Ovary (tissue), 9 donors: ENCODE measurements around the gene LMNTD2. TPM values are rescaled to one million over a fixed set of nuclear protein-coding genes. Genes with fewer than 3 reads are reported as not detected.

Source experiments
- DNase-seq, 5 donors: peaks; one replicate each; pipeline ENCODE4 v3.0.0-alpha.2; 2019 to 2020
- H3K27ac ChIP-seq, 2 donors: fragments of 200-600 bp; one replicate each; pipeline versions ENCODE4 v1.5.1 to v1.8.0; 2019 to 2022
- H3K27me3 ChIP-seq: fragments of 200-600 bp; one replicate; pipeline ENCODE4 v1.8.0; 2022
- H3K36me3 ChIP-seq: fragments of 200-600 bp; sonication (generic); one replicate; pipeline ENCODE4 v1.5.1; 2019
- H3K4me1 ChIP-seq: one replicate; pipeline ENCODE4 v1.8.1; 2013; ENCODE audit warnings: mild to moderate bottlenecking, moderate library complexity; ENCODE audit not compliant: insufficient read depth
- H3K4me3 ChIP-seq: fragments of 200-600 bp; sonication (generic); one replicate; pipeline ENCODE4 v1.5.1; 2017
- H3K9me3 ChIP-seq, 2 donors: fragments of 200-600 bp in 1 of 2; sonication (generic) in 1 of 2; one replicate each; pipeline versions ENCODE4 v1.5.1 to v1.8.1; 2013 to 2019; ENCODE audit warnings: mild to moderate bottlenecking in 1 of 2, moderate library complexity in 1 of 2
- EP300 ChIP-seq: sonication (generic); formaldehyde crosslinking; IDR thresholded peaks from one replicate; pipeline ENCODE4 v1.6.1; 2017; ENCODE audit warnings: antibody characterized with exemption
- POLR2A ChIP-seq: fragments of 450-650 bp; IDR thresholded peaks from one replicate; pipeline ENCODE4 v1.6.1; 2017; ENCODE audit warnings: antibody characterized with exemption, mild to moderate bottlenecking, moderate library complexity
- WGBS, 3 donors: extraction: QIAGEN DNeasy Blood & Tissue Kit in 1 of 3; methylation state at CpG; one replicate each; pipeline versions ENCODE4 v1.1.5 to v1.1.7; 2013 to 2017; 5-methylcytosine and 5-hydroxymethylcytosine counted together
- intact Hi-C, 4 donors: fragments of 100-400 bp; cut with DNase I; formaldehyde crosslinking; loops; one replicate each; pipeline versions ENCODE4 v1.11.0 to v1.15.1; 2022 to 2023
- polyA plus RNA-seq, 2 donors: library from polyadenylated mRNA; stranded (reverse); fragments of 200-250 nt in 1 of 2; fragments of 350-450 nt in 1 of 2; fragmentation: Illumina TruSeq in 1 of 2; extraction: RNeasy Lipid Tissue Mini Kit (QIAGEN cat#74804) in 1 of 2; gene quantifications; one replicate each; pipeline ENCODE4 v1.2.3, GENCODE V29; 2013 to 2014
- total RNA-seq, 7 donors: library from RNA; depleted of rRNA in 2 of 7; stranded (reverse); fragments of >200 nt in 2 of 7; fragmentation: NEBNext Ultra II Directional in 3 of 7; extraction: Animal tissue kit (Norgen Biotek cat#: 25700) in 3 of 7; gene quantifications; one replicate each; pipeline versions ENCODE4 v1.1.0 to v1.2.4, GENCODE V29; 2016 to 2023
- TF ChIP-seq, protein P1 (sequence below), 3 donors: fragments of 450-650 bp in 2 of 3; fragments of 200-600 bp in 1 of 3; IDR thresholded peaks; one replicate each; pipeline versions ENCODE4 v1.5.1 to v1.8.0; 2016 to 2022; ENCODE audit warnings: antibody characterized with exemption in 3 of 3, mild to moderate bottlenecking in 1 of 3
- donor health status: DM: no; HTN: no; CAD: no; lungs with moderate emphysema.
- donor health status: DM: no; HTN: no; CAD: no.
- donor health status: Bipolar disorder and iron deficiency.
- donor health status: DM: yes; HTN: yes; CAD: no.
- donor health status: DM: no; HTN: no; CAD: no.
- donor health status: DM: yes; HTN: yes; CAD: no.

The LMNTD2 gene
- total and polyA plus RNA-seq, 9 donors, result 0.70 to 7.6 (median 1.2) TPM; not detected in 1

DNA sequence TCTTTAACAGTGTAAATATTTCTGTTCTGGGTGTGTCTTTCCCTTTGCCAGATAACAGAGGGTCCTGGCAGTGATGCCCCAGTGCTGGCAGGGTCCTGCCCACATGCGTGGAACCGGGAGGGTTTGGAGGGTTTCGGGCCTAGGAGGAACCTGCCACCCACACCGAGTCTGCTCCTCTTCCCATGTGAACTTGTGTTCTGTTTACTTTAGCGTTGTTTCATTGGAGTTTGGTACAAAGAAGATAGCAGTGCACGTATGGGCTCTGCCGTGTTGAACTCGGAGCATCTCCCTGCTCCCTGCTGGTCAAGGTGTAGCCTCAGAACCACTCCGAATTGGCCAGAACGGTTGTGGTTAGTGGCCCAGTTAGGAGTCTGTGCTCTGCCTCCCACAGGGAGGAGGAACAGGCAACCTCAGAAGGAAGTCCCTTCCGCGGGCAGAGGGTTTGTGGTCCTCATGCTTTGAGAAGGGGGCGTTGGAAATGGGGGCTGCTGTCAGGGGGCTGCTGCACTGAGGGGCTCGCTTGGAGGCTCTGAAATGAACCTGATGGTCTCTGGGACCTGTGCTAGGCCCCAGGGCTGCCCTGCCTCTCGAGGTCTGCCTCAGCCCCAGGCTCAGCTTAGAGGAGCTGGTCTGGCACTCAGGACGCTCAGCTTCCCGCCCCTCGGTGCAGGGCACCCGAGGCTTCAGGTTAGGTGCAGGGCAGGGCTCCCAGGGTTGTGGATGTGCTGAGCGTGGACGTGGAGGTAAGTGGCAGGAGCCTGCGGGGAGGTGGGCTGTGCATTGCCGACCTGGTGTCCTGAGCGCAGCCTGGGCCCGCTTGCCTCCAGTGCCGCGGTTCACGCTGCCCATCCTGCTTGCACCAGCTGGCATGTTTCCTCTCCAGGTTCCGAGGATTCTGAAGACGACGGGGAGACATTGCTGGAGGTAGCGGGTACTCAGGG, 26.1 kb upstream of the LMNTD2 start:
- H3K4me3 ChIP-seq, result no peak overlapping the region
- WGBS, 3 donors, result 81 to 88% (median 81%) methylated on average over 32 of the region's 32 CpGs
- no peak for DNase-seq
- H3K36me3 ChIP-seq, result peaks cover 2% of the 10 kb centered on the region
- intact Hi-C loops, result no loop called here
- H3K27ac ChIP-seq, result no peak overlapping the region
- H3K4me1 ChIP-seq, result no peaks in the 10 kb centered on the region
- TF ChIP-seq, protein P1, sequence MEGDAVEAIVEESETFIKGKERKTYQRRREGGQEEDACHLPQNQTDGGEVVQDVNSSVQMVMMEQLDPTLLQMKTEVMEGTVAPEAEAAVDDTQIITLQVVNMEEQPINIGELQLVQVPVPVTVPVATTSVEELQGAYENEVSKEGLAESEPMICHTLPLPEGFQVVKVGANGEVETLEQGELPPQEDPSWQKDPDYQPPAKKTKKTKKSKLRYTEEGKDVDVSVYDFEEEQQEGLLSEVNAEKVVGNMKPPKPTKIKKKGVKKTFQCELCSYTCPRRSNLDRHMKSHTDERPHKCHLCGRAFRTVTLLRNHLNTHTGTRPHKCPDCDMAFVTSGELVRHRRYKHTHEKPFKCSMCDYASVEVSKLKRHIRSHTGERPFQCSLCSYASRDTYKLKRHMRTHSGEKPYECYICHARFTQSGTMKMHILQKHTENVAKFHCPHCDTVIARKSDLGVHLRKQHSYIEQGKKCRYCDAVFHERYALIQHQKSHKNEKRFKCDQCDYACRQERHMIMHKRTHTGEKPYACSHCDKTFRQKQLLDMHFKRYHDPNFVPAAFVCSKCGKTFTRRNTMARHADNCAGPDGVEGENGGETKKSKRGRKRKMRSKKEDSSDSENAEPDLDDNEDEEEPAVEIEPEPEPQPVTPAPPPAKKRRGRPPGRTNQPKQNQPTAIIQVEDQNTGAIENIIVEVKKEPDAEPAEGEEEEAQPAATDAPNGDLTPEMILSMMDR (IDR thresholded peaks at IDR 0.05), result no peak
- TF ChIP-seq EP300 (no peak), POLR2A (no peak)
- H3K27me3 ChIP-seq, result no peaks in the 10 kb centered on the region
- no peaks in the 10 kb centered on the region for H3K9me3 ChIP-seq

- Histone ChIP-seq H3K9me3 (no peaks in the 10 kb centered on the region), H3K4me3 (no peak overlapping the region), H3K4me1 (peaks cover 6% of the 10 kb centered on the region), H3K36me3 (peaks cover 2% of the 10 kb centered on the region), H3K27ac (no peak overlapping the region), H3K27me3 (no peaks in the 10 kb centered on the region)
- no peak for DNase-seq
- TF ChIP-seq, protein P1 (IDR thresholded peaks at IDR 0.05), result no peak
- TF ChIP-seq EP300 (no peak), POLR2A (no peak)
- WGBS, 3 donors, result 93 to 95% (median 94%) methylated on average over 9 to 10 of the region's 10 CpGs
- intact Hi-C loops, result no loop called here
Observed at GRCh38 chr11:584287-584686, 23.7 kb upstream of the LMNTD2 start.

DNA sequence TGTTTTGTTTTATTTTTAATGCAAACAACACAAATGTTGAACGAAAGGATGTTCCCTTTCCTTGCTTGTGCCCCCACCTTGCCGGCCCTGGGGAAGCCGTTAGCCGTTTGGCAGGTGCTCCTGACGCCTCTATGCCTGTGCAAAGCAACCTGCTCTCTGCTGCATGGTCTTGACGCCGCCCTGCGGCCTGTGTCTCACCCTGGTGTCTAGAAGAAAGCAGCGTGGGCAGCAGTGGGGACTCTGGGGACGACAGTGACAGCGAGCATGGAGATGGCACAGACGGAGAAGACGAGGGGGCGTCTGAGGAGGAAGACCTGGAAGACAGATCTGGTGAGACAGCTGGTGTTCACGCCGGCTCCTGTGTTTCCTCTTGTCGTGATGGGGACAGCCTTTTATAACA, 21.2 kb upstream of the LMNTD2 start:
- Histone ChIP-seq H3K27me3 (no peaks in the 10 kb centered on the region), H3K4me3 (no peak overlapping the region), H3K27ac (no peak overlapping the region), H3K4me1 (peaks cover 20% of the 10 kb centered on the region), H3K9me3 (no peaks in the 10 kb centered on the region), H3K36me3 (peaks cover 2% of the 10 kb centered on the region)
- no peak for TF ChIP-seq POLR2A
- no peak for TF ChIP-seq EP300
- TF ChIP-seq, protein P1 (IDR thresholded peaks at IDR 0.05), result no peak
- 72 to 77% (median 74%) methylated on average over 17 of the region's 17 CpGs for WGBS, 3 donors
- DNase-seq, result no peak
- intact Hi-C loops, result no loop called here

- Histone ChIP-seq H3K4me1 (peaks cover 20% of the 10 kb centered on the region), H3K9me3 (no peaks in the 10 kb centered on the region), H3K36me3 (peaks cover 2% of the 10 kb centered on the region), H3K4me3 (no peak overlapping the region), H3K27me3 (no peaks in the 10 kb centered on the region), H3K27ac (no peak overlapping the region)
- TF ChIP-seq POLR2A (no peak), EP300 (no peak)
- TF ChIP-seq, protein P1 (IDR thresholded peaks at IDR 0.05), result no peak
- intact Hi-C loops, result no loop called here
- WGBS, 3 donors, result 72 to 81% (median 74%) methylated on average over 14 of the region's 14 CpGs
- DNase-seq, result no peak
Observed at GRCh38 chr11:581342-581741, 20.8 kb upstream of the LMNTD2 start.
